ENCODE data around the gene NSG1. TPM values are rescaled to one million over a fixed set of nuclear protein-coding genes. Genes with fewer than 3 reads are reported as not detected.

NSG1 gene
- total and polyA plus RNA-seq, 7 experiments from 2014 or later, result 0.53 to 24.5 (median 19.5) TPM

GRCh38 chr4:4428966-4429875 lies 42.3 kb downstream of the NSG1 start:
- Histone ChIP-seq H3K27ac (ENCODE audit: low read depth, low read length) (no peak overlapping the region), H3K9me3 (ENCODE audit: control insufficient read depth in 2 of 3, low read length in 3 of 3) (no peaks in the 10 kb centered on the region), H3K4me3 (ENCODE audit: low read length) (no peak overlapping the region), H3K27me3 (ENCODE audit: control insufficient read depth in 2 of 2, insufficient read depth in 2 of 2, low read length in 2 of 2) (no peaks in the 10 kb centered on the region), H3K36me3 (ENCODE audit: control insufficient read depth in 2 of 3, insufficient read depth in 3 of 3, low read length in 3 of 3) (peaks cover 0 to 17% (median 0%) of the 10 kb centered on the region in 3 experiments), H3K4me1 (ENCODE audit: control insufficient read depth in 2 of 2, insufficient read depth in 2 of 2, low read length in 2 of 2) (no peaks in the 10 kb centered on the region)
- ChIA-PET POLR2A (no interaction called here), CTCF (interaction anchor here (1.4 to 4.4 kb wide), 2 partner anchors 170 to 177 kb away, joined by 4 to 31 read pairs; no protein-coding TSS in a partner anchor)
- ATAC-seq (no peak), DNase-seq (no peak)
- Mint-ChIP-seq H3K4me1 (peaks cover 0 to 6% (median 3%) of the 10 kb centered on the region in 7 donors), H3K9me3 (peaks cover 0 to 1% (median 0%) of the 10 kb centered on the region in 11 donors), H3K27ac (no peak overlapping the region), H3K27me3 (no peaks in the 10 kb centered on the region), H3K4me3 (no peak overlapping the region), H3K36me3 (peaks cover 0 to 28% (median 0%) of the 10 kb centered on the region in 5 donors)
- intact Hi-C loops (cut with micrococcal nuclease), result no loop called here

- Histone ChIP-seq H3K27me3 (ENCODE audit: control insufficient read depth in 2 of 2, insufficient read depth in 2 of 2, low read length in 2 of 2) (no peaks in the 10 kb centered on the region), H3K4me3 (ENCODE audit: low read length) (no peak overlapping the region), H3K36me3 (ENCODE audit: control insufficient read depth in 2 of 3, insufficient read depth in 3 of 3, low read length in 3 of 3) (peaks cover 0 to 16% (median 0%) of the 10 kb centered on the region in 3 experiments), H3K27ac (ENCODE audit: low read depth, low read length) (no peak overlapping the region), H3K4me1 (ENCODE audit: control insufficient read depth in 2 of 2, insufficient read depth in 2 of 2, low read length in 2 of 2) (no peaks in the 10 kb centered on the region), H3K9me3 (ENCODE audit: control insufficient read depth in 2 of 3, low read length in 3 of 3) (no peaks in the 10 kb centered on the region)
- H3K4me3 Mint-ChIP-seq, result no peak overlapping the region
- peaks cover 0 to 1% (median 0%) of the 10 kb centered on the region in 11 donors for H3K9me3 Mint-ChIP-seq
- peaks cover 0 to 6% (median 3%) of the 10 kb centered on the region in 7 donors for H3K4me1 Mint-ChIP-seq
- no peak overlapping the region for H3K27ac Mint-ChIP-seq
- ATAC-seq, result peak; percentile 87
- CTCF ChIA-PET, result interaction anchor here (0.9 to 4.4 kb wide), 7 partner anchors 14 to 180 kb away, joined by 3 to 31 read pairs (median 4); no protein-coding TSS in a partner anchor
- DNase-seq, result peak in 8 of 9 donors; percentile 11 to 53 (median 35)
- no peaks in the 10 kb centered on the region for H3K27me3 Mint-ChIP-seq
- peaks cover 0 to 25% (median 3%) of the 10 kb centered on the region in 5 donors for H3K36me3 Mint-ChIP-seq
- POLR2A ChIA-PET, result no interaction called here
- intact Hi-C loops (cut with micrococcal nuclease), result loop anchor here (1.0 to 2.0 kb wide), 6 partner anchors 43 to 178 kb away; partner anchors contain the start of gene NSG1 (in 1 of the 2)
Observed at GRCh38 chr4:4430492-4431195, 43.7 kb downstream of the NSG1 start.

DNA sequence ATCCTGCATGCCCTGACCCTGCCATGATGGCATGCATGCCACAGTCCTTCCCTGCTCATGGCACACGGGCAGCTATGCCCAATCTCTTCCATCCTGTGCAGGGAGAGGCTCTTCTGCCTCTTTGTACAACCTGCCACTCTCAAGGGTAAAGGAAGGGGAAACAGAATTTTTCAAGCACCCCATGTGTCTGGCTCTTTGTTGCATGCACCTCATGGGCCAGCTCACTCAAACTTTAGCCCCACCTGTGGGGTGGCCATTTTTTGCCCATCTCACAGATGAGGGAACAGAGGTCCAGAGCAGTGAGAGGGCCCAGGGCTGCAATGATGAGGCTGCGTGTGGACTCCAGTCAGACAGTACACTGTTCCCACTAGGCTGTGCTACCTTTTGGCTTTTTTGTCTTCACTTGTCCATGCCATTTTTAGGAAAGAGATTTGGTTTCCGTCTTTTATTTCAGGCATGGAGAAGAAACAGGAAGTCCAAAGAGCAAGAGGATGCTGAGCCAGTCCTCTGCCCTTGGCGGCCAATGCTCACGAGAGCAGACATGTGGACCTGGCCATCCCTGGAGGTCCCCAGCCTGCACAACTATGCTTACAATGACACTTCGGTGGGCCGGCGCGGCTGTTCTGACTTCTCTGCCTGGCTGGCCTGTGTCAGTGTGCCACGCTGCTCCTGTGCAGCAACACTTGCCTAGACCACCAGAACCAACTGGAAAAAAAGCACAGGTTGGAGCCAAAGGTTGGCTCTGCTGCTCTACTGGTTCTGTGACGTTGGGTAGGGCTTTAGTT lies 45.6 kb downstream of the NSG1 start:
- Mint-ChIP-seq H3K4me1 (peaks cover 0 to 6% (median 3%) of the 10 kb centered on the region in 7 donors), H3K36me3 (peaks cover 0 to 30% (median 6%) of the 10 kb centered on the region in 5 donors), H3K27me3 (no peaks in the 10 kb centered on the region), H3K4me3 (no peak overlapping the region), H3K9me3 (no peaks in the 10 kb centered on the region), H3K27ac (no peak overlapping the region)
- no peak overlapping the region for H3K4me3 ChIP-seq (ENCODE audit: low read length)
- H3K9me3 ChIP-seq (ENCODE audit: control insufficient read depth in 2 of 3, low read length in 3 of 3), result no peaks in the 10 kb centered on the region
- ChIA-PET CTCF (interaction anchor here (1.5 to 4.4 kb wide), 2 partner anchors 22 to 173 kb away, joined by 4 to 31 read pairs; no protein-coding TSS in a partner anchor), POLR2A (no interaction called here)
- peaks cover 0 to 21% (median 0%) of the 10 kb centered on the region in 3 experiments for H3K36me3 ChIP-seq (ENCODE audit: control insufficient read depth in 2 of 3, insufficient read depth in 3 of 3, low read length in 3 of 3)
- H3K27ac ChIP-seq (ENCODE audit: low read depth, low read length), result no peak overlapping the region
- ATAC-seq (no peak), DNase-seq (no peak)
- no peaks in the 10 kb centered on the region for H3K27me3 ChIP-seq (ENCODE audit: control insufficient read depth in 2 of 2, insufficient read depth in 2 of 2, low read length in 2 of 2)
- H3K4me1 ChIP-seq (ENCODE audit: control insufficient read depth in 2 of 2, insufficient read depth in 2 of 2, low read length in 2 of 2), result no peaks in the 10 kb centered on the region
- intact Hi-C loops (cut with micrococcal nuclease), result no loop called here

DNA sequence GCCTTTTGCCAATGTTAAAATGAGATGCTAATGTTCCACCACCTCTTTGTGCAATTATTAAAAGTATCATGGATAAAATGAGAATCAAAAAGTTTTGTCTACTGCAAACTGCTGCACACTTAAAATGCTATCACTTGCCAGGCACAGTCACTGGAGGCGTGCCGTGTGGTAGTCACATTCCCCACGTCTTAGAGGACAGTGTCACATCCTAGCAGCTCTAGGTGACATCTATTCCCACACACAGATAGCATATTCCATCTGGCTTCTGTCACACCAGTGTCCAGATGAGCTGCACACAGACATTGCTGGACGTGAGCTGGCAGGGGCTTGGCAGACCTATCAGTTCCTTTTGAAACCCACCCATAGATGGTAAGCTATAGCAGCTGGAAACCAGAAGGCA lies 47.0 kb downstream of the NSG1 start:
- no peak overlapping the region for H3K27ac Mint-ChIP-seq
- Histone ChIP-seq H3K36me3 (ENCODE audit: control insufficient read depth in 2 of 3, insufficient read depth in 3 of 3, low read length in 3 of 3) (peaks cover 0 to 21% (median 0%) of the 10 kb centered on the region in 3 experiments), H3K9me3 (ENCODE audit: control insufficient read depth in 2 of 3, low read length in 3 of 3) (no peaks in the 10 kb centered on the region), H3K27ac (ENCODE audit: low read depth, low read length) (no peak overlapping the region), H3K4me1 (ENCODE audit: control insufficient read depth in 2 of 2, insufficient read depth in 2 of 2, low read length in 2 of 2) (no peaks in the 10 kb centered on the region), H3K27me3 (ENCODE audit: control insufficient read depth in 2 of 2, insufficient read depth in 2 of 2, low read length in 2 of 2) (no peaks in the 10 kb centered on the region), H3K4me3 (ENCODE audit: low read length) (no peak overlapping the region)
- ATAC-seq (no peak), DNase-seq (no peak)
- intact Hi-C loops (cut with micrococcal nuclease), result no loop called here
- CTCF ChIA-PET, result interaction anchor here (0.7 kb wide), 1 partner anchor 149 kb away, joined by 4 read pairs; no protein-coding TSS in a partner anchor
- no peaks in the 10 kb centered on the region for H3K9me3 Mint-ChIP-seq
- peaks cover 1 to 42% (median 6%) of the 10 kb centered on the region in 5 donors for H3K36me3 Mint-ChIP-seq
- no peaks in the 10 kb centered on the region for H3K27me3 Mint-ChIP-seq
- H3K4me3 Mint-ChIP-seq, result no peak overlapping the region
- POLR2A ChIA-PET, result no interaction called here
- H3K4me1 Mint-ChIP-seq, result peaks cover 0 to 6% (median 3%) of the 10 kb centered on the region in 7 donors

- ChIA-PET CTCF (no interaction called here), POLR2A (interaction anchor here (0.6 kb wide), 1 partner anchor 90 kb away, joined by 5 read pairs; no protein-coding TSS in a partner anchor)
- Mint-ChIP-seq H3K27ac (no peak overlapping the region), H3K4me3 (no peak overlapping the region), H3K36me3 (peaks cover 1 to 46% (median 6%) of the 10 kb centered on the region in 5 donors), H3K4me1 (peaks cover 0 to 1% (median 0%) of the 10 kb centered on the region in 7 donors), H3K9me3 (no peaks in the 10 kb centered on the region), H3K27me3 (no peaks in the 10 kb centered on the region)
- intact Hi-C loops (cut with micrococcal nuclease), result no loop called here
- Histone ChIP-seq H3K27me3 (ENCODE audit: control insufficient read depth in 2 of 2, insufficient read depth in 2 of 2, low read length in 2 of 2) (no peaks in the 10 kb centered on the region), H3K9me3 (ENCODE audit: control insufficient read depth in 2 of 3, low read length in 3 of 3) (no peaks in the 10 kb centered on the region), H3K4me3 (ENCODE audit: low read length) (no peak overlapping the region), H3K27ac (ENCODE audit: low read depth, low read length) (no peak overlapping the region), H3K4me1 (ENCODE audit: control insufficient read depth in 2 of 2, insufficient read depth in 2 of 2, low read length in 2 of 2) (no peaks in the 10 kb centered on the region), H3K36me3 (ENCODE audit: control insufficient read depth in 2 of 3, insufficient read depth in 3 of 3, low read length in 3 of 3) (peaks cover 0 to 21% (median 0%) of the 10 kb centered on the region in 3 experiments)
- DNase-seq (no peak), ATAC-seq (no peak)
Observed at GRCh38 chr4:4436244-4436823, 49.4 kb downstream of the NSG1 start.
